Measurements from ENCODE around the gene SYNE4.

Gene SYNE4

DNA sequence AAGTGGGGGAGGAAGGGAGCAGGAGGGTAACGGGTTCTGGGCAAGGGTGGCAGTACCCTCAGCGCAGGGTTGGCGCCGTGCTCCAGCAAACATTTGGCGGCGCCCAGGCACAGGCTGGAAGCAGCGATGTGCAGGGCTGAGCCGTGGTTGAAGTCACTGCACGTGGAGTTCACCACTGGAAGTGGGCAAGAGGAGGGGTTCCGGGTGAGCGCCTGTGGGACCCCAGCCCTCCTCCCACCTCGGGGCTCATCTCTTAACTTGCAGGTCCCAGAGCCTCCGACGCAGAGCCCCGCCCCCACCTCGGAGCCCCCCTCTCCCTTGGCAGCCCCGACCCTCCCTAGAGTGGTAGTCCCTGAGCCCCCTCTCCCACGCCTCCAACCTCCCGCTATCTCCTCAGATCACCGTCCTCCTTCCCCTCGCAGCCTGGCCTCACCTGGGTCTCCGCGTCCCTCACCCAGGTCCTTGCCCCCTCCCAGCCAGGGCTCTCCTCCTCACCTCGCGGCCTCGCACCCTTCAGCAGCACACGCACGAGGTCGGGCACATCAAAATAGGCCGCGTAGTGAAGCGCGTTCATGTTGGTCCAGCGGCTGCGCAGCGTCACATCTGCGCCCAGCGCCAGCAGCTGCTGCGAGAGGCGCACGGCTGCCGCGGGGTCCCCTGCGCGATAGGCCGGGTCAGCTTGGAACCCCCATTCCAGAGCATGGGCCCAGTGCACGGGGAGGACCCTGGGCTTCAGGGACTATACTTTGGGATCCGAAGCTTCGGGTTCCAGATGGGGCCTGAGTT lies 17.7 kb upstream of the SYNE4 start:
- DNase-seq (ENCODE audit: low spot score) = no peak

DNA sequence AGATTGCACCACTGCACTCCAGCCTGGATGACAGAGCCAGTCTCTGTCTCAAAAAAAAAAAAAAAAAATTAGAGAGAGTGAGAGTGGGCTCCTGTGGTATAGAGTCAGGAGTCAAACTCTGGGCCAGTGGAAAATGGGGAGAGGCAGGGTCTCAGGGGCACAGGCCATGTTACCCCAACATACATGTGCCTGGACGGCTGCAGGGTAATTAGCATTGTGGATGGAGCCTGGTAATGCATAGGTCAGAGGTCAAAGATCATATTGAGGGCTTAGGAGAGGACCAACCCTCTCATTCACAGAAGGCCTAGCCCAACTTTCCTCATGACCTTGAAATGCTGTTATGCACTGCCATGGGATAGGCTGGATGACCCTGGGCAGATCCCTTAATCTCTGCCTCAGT lies 16.9 kb upstream of the SYNE4 start:
- DNase-seq (ENCODE audit: low spot score) = no peak

DNA sequence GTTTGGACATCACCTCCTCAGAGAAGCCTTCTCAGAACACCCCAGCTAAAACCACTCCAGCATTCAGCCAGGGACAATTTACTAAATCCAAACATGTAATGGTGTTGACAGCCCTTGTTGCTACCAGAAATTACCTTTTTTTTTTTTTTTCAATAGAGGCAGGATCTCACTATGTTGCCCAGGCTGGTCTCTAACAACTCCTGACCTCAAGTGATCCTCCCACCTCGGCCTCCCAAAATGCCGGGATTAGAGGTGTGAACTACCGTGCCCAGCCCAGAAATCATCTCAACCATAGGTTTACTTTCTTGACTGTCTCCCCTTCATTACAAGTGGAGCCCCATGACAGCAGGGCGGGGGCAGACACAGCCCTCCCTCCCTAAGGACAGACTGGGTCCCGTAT lies 14.8 kb upstream of the SYNE4 start:
- no peak for DNase-seq (ENCODE audit: low spot score)

DNA sequence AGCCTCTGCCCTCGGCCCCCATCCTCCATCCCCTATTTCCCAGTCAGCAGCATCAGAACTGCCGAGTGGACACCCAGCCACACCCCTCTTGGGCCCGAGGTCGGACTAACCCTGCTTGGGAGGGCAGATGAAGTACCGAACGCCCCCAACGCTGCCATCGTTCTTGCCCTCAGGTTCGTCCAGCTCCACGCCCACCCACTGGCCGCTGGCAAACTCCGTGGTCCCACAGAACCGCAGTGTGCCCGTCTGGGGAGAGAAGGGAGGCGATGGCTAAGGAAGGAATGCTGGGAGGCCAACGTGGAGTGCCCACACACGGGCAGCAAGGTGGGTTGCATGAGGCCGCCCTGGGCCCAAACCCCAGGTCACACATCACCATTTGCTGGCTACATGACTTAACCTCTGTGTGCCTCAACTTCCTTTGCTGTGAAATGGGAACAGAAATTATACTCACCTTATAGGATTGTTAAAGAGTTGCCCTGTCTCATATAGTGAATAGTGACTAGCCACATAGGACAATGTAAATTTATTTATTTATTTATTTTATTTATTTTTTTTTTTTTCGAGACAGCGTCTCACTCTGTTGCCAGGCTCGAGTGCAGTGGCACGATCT lies 10.6 kb upstream of the SYNE4 start:
- DNase-seq (ENCODE audit: low spot score) = no peak

DNA sequence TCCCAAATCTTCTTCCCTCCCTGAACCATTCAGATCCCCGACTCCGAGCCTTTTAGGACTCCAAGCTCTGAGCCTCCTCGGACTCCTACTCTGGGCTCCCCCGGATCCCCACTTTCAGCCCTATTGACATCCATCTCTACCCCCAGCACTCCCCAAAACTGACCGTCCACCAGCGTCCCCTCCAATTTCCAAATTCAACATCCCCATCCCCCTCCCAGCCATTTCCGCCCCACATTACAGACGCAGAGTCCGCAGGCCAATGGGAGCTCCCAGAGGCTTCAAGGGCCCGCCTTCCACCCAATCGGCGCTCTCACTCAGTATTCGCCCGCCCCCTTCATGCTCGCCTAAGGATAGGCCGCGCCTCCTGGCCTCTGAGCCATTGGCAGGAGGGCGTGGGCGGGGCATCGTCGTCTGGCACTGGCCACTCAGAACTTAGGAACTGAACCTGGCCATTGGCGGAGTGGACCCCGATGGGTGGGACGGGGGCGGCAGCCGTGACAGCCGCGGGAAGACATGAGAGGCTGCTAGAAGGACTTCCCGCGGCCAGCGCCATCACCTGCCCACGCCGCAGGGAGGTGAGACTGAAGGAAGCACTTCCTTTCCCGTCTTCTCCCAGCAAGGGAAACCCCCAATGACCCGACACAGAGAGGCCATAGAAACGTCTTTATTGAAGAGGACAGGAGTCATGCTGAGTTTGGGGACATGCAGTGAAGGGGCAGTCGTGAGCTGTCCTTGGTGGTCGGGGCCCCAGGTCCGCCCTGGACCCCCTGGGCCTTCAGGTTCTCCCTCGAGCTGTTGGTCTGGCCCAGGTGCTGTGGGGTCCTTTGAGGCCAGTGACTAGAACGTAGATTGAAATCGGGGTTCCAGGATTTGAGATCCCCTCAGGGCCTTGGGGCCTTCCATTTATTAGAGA lies 5.7 kb upstream of the SYNE4 start, which contains the start of gene ALKBH6:
ALKBH6 (minus strand) TSS at position 202 of the 913 bp plus-strand sequence. CDS start 816 bp downstream, outside the sequence.
- DNase-seq (ENCODE audit: low spot score) = peak; percentile 99

DNA sequence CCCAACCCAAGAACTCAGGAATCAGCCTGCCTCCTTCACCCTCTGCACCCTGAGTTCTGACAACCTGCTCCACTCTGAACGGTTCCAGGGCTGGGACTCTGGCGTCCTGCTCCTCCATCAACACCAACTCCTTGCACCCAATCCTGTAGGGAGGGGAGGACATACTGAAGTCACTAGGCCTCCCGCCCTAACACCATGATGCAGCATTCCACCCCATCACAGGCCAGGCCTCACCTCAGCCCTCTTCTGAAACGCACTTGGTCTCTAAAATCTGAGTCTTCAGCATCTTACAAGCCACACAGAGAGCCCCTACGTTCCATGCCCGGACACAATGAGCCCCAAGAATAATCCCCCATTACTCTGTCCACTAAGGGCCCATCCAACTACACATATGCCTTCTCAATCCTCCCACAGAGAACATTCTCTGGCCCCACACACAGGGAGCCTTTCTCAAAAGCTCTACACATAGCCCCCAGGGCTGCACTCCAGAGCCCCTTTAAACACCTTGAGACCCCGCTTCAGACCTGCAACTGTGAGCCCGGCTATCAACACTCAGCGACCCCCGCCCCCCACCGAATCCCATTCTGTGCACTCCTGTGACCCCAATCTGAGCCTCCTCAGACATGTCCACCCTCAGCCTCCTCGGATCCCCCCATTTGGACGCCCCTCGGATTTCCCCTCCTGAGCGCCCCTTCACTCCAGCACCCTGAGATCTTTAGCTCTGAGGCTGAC lies 4.8 kb upstream of the SYNE4 start:
- DNase-seq (ENCODE audit: low spot score) = peak; percentile 55

DNA sequence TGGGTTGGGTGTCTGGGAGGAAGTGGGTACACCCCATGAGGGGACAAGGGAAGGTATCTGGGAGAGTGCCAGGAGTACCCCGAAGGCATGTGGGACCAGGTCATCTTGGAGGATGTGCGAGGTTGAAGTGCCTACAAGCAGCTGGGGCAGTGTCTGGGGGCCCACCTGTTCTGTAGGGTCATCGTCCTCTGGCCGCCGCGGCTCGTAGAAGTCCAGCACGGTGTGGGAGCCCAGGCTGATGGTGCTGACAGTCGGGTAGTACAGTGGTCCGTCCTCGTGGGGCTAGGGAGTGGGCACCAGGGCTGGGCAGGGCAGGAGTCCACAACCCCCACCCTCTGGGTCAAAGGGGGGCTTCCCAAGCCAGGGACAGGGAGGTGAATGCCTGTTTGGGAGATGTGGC lies 1.8 kb upstream of the SYNE4 start:
- DNase-seq (ENCODE audit: low spot score) = no peak

DNA sequence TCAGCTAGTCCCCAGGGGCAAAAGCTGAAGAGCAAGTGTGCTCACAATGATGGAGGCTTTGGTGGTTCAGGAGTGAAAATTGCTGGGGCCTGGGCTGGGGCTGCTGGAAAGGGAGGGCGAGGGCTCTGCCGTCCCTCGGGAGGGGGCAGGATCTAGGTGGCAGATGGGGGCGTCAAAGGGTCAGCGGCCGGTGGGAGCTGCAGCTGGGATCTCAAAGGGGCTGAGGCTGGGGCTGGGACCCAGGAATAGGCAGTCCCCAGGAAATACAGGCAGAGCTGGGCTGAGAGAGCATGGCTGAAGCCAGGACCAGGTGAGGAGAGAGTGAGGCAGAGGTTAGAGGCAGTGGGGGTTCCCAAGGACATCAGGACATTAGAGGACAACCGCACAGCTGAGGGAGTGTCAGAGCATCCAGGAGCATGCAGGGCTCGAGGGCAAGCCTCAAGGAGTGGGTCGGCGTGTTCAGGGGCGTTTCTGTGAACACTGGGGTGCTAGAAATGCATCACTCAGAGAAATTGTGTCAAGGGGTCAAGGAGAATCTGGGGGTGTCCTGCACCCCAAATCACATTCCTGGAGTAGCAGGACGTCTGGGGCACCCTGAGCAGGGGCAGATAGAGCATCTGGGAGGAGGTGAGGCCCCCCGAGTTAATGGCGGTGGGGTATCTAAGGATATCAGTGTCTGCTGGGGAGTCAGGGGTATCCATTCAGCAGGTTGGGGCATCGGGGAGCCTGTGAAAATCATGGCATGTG lies 1.2 kb upstream of the SYNE4 start:
- DNase-seq (ENCODE audit: low spot score) = no peak

DNA sequence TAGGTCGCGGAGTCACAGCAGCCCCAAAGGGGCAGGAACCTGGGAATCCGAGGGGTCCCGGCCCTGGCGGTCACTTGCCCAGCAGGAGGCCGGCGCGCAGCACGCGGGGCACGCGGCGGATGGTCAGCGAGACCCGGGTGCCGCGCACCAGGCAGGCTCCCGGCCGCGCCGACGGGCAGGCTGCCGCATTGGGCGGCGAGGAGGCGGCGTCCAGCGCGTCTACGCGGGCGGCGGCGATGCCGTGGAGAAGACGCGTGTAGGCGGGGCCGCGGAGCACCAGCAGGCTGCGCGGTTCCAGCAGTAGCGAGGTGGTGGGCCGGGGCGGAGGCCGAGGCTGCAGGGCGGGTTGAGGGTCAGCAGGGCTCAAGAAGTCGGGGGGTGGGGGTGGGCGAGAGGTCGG lies 607 bp upstream of the SYNE4 start:
- peak; percentile 44 for DNase-seq (ENCODE audit: low spot score)

DNA sequence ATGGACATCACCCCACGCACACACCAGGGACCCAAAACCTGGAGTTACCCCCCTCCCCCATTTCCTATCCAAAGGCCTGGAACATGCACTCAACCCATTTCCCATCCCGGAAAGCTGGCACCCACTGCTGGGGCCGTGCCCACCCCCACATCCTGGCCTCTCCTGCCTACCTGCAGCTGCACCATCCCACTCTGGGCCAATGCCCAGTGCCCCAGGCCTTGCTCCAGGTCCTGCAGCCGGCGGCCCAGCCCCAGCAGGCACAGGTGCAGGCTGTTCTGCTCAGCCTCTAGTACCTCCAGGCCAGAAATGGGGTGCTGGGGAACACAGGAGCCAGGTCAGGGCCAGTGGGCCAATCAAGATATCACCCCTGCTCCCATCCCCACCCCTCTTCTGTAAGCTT lies 1.7 kb downstream of the SYNE4 start:
- DNase-seq (ENCODE audit: low spot score) = no peak

DNA sequence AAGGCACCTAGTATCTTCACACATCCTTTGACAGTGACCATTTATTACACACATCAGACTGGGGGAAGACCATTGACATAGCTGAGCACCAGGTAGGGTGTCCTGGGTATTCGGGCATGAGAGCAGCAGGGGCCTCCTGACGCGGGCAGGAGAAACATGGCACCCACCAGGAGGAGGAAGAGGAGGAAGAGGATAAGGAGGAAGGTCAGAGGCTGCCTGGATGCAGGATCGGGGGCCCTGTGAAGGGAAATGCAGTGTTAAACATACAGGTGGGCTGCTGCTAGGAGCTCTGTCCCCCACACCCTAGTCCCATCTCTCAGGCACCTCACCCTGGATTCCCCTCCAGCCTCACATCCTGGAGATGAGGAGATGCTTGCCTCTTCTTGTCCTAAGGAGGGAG lies 5.3 kb downstream of the SYNE4 start:
- no peak for DNase-seq (ENCODE audit: low spot score)

DNA sequence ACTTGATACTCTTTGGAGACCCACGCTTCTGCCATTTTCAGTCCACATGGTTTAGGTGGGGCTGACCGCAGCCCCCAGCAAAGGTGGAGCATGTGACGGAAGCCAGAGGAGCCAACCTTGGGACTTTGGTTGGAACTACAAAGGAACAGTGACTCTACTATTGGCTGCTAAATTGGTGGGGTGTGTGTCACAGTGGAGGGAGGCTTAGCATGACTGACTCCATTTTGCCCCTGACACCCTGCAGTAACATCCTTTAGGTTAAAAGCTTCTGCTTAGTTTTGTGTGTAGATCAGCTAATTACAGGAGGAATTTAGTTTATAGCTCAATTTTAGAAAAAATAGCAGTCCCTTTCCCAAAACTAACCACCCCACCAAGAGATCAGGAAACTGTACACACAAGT lies 7.0 kb downstream of the SYNE4 start:
- DNase-seq (ENCODE audit: low spot score) = no peak

DNA sequence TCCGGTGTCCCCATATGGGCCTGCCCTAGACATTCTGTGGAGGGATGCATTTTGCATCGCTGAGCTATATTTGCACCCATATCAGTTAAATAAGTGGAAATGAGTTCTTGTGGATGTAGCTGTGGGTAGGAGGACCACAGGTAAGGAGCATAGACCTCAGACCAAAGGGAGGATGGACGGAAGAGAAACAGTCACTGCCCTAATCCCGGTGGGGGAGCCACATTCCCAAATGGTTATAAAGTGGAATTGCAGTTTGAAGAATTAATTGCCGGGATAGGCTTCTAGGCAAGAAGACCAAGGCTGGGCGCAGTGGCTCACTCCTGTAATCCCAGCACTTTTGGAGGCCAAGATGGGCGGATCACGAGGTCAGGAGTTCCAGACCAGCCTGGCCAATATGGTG lies 11.8 kb downstream of the SYNE4 start:
- DNase-seq (ENCODE audit: low spot score) = no peak

DNA sequence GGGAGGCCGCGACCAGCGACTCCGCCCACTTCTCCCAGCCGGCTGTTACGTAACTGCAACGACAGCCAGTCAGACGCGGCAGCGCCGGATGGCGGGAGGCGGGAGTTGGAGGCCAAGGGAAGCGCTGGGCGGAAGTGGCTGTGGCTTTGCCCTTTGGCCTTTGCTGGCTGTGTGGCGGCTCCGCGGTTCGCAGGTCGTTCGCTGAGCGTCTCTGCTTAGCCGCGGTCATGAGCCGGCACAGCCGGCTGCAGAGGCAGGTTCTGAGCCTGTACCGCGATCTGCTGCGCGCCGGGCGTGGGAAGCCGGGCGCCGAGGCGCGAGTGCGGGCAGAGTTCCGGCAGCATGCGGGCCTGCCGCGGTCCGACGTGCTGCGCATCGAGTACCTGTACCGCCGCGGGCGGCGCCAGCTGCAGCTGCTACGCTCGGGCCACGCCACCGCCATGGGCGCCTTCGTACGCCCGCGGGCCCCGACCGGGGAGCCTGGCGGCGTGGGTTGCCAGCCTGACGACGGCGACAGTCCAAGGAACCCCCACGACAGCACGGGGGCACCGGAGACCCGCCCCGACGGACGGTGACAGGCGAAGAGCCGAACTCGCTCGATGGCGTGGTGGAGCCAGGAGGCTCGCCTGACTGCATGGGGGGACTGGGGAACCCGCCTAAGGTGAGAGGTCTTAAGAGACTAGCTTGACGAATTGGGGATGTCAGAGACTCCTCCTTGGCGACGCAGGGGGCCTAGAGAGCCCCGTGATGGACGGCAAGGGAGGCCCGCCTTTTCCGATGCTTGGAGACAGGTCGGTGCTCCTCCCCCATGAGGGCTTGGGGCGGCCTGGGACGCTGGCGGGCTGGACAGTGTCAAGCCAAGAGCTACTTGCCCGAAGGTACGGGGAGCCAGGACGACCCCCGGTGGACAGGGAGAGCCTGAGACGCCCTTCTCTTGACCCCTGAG lies 13.3 kb downstream of the SYNE4 start, which contains the start of gene SDHAF1:
SDHAF1 (plus strand) TSS at position 141 of the 946 bp plus-strand sequence; CDS start at position 228, 87 bp downstream.
- DNase-seq (ENCODE audit: low spot score) = peak; percentile 96

DNA sequence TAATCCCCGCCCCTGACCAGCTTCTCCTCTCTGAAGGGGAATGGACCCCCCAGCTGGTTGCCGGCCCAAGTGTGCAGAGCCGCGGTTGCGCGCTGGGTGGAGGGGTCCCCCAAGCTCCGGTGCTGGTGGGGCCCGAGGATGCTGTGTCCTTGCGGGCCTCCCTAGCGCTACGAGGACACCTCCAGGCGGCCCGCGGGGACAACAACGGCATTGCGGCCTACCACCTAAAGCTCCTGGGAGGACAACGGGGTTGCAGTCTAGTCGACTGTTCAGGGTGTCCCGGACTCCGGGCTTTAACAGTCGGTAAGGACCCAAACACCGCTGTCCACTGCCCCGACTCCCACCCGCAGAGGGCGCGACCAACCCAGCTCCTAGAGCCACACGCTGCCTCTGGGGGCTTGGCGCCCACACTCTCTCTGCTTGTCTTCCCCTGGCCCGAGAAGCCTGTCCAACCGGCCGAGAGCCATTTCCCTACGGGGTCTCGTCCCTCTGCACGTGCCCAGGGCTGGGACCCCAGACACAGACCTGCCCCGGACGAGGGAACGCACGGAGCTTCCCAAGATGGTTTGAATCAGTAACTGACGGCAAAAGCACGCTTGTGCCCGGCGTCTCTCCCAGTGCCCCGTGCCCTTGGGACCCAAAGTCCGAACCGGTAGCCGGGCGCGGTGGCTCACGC lies 14.6 kb downstream of the SYNE4 start:
- no peak for DNase-seq (ENCODE audit: low spot score)

DNA sequence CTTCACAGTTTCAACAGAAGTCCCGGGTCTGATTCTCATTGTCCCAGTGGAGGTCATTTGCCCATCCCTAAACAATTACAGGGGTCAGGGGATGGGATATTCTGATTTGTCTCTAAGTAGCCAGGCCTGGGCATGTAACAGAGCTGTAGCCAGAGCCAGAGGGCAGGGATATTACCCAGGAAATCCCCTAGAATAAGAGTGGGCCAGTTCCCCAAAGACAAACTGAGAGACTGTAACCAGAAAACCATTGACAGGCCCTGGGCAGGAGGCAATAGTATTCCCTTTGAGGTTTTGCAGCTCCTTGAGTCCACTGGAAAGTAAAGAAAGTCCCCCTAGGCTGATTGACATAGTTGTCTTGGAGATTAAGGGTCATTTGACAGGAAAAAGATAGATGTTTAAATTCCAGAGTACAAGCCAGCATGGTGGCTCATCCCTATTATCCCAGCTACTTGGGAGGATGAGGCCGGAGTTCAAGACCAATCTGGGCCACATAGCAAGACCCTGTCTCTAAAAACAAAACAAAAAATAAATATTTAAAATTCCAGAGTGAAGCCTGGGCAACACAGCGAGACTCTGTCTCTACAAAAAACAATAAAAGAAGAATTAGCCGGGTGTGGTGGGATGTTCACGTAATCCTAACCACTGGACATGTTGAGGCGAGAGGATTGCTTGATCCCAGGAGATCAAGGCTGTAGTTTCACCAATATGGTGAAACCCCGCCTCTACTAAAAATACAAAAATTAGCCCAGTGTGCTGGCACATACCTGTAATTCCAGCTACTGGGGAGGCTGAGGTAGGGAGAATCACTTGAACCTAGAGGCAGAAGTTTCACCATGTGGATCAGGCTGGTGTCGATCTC lies 15.5 kb downstream of the SYNE4 start:
- DNase-seq (ENCODE audit: low spot score) = no peak

DNA sequence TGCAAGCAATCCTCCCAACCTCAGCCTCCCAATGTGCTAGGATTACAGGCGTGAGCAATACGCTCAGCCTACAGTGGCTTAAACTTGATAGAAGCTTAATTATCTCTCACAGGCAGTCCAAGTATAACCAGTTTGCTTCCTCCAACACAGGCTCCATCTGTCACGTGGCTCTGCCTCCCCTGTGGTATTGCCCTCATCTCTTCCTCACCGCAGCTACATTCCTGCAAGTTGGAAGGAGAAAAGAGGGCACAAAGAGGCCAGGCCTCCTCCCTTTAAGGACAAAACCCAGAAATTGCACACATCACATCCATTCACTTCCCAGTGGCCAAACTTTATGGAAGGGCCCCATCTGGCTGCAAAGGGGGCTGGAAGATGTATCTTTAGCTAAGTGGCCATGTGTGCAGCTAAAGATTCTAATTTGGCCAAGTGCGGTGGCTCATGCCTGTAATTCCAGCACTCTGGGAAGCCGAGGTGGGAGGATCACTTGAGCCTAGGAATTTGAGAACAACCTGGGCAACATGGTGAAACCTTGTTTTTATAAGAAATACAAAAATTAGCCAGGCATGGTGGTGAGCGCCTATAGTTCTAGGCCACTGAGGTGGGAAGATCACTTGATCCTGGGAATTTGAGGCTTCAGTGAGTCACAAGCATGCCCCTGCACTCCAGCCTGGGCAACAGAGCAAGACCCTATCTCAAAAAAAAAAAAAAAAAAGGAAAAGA lies 16.7 kb downstream of the SYNE4 start:
- no peak for DNase-seq (ENCODE audit: low spot score)
